Measurements from ENCODE around the gene ASPHD1. TPM values are rescaled to one million over a fixed set of nuclear protein-coding genes. Genes with fewer than 3 reads are reported as not detected.

The ASPHD1 gene
- total RNA-seq, 1 experiment from 2014 or later: 5.7 TPM

- intact Hi-C loops (cut with micrococcal nuclease): no loop called here
- Mint-ChIP-seq H3K36me3 (ENCODE audit: insufficient read depth, unreplicated experiment) (no peaks in the 10 kb centered on the region), H3K9me3 (ENCODE audit: unreplicated experiment) (no peaks in the 10 kb centered on the region), H3K4me1 (ENCODE audit: insufficient read depth, unreplicated experiment) (no peaks in the 10 kb centered on the region), H3K4me3 (ENCODE audit: unreplicated experiment) (no peak overlapping the region), H3K27me3 (ENCODE audit: insufficient read depth, unreplicated experiment) (no peaks in the 10 kb centered on the region), H3K27ac (ENCODE audit: low read depth, unreplicated experiment) (no peak overlapping the region)
- ChIA-PET POLR2A (interaction anchor here (0.8 to 1.0 kb wide), 3 partner anchors 7 to 14 kb away, joined by 3 to 4 read pairs (median 3); no protein-coding TSS in a partner anchor), CTCF (interaction anchor here (1.0 kb wide), 1 partner anchor 10 kb away, joined by 5 read pairs; the partner anchor contains the start of gene TMEM219)
- no peak for DNase-seq (ENCODE audit: unreplicated experiment)
- no peak for TF ChIP-seq CTCF (IDR thresholded peaks at IDR 0.05; ENCODE audit: unreplicated experiment)
- no TSS peak for BruUV-seq (replicated peaks)
Measured at GRCh38 chr16:29951625-29952365, 51.5 kb downstream of the ASPHD1 start.

Other genes with a start within 250 kb of the ASPHD1 start
- gene SPN, start 237.2 kb upstream of the ASPHD1 start, total RNA-seq (2022): not detected in 2 replicates
- not detected in 2 replicates for gene QPRT, start 221.3 kb upstream of the ASPHD1 start, total RNA-seq (2022)
- not detected in 2 replicates for gene C16orf54, start 154.5 kb upstream of the ASPHD1 start, total RNA-seq (2022)
- gene ZG16, start 122.2 kb upstream of the ASPHD1 start, total RNA-seq (2022): not detected in 2 replicates
- gene KIF22, start 109.7 kb upstream of the ASPHD1 start, total RNA-seq (2022): 36.3 and 53.8 TPM in 2 replicates
- 185 and 194 TPM in 2 replicates for gene MAZ, start 94.0 kb upstream of the ASPHD1 start, total RNA-seq (2022)
- 0.42 and 0.96 TPM in 2 replicates for gene PRRT2, start 88.3 kb upstream of the ASPHD1 start, total RNA-seq (2022)
- 21.3 and 25.0 TPM in 2 replicates for gene PAGR1, start 84.3 kb upstream of the ASPHD1 start, total RNA-seq (2022)
- 56.5 and 71.9 TPM in 2 replicates for gene MVP, start 80.0 kb upstream of the ASPHD1 start, total RNA-seq (2022)
- 41.3 and 42.7 TPM in 2 replicates for gene CDIPT, start 37.3 kb upstream of the ASPHD1 start, total RNA-seq (2022)
- gene SEZ6L2, start 938 bp upstream of the ASPHD1 start, total RNA-seq (2022): 1.9 and 3.2 TPM in 2 replicates
- gene KCTD13, start 25.7 kb downstream of the ASPHD1 start, total RNA-seq (2022): 35.5 and 38.9 TPM in 2 replicates
- gene TMEM219, start 61.6 kb downstream of the ASPHD1 start, total RNA-seq (2022): 62.1 and 68.1 TPM in 2 replicates
- gene TAOK2, start 73.4 kb downstream of the ASPHD1 start, total RNA-seq (2022): 29.3 and 33.1 TPM in 2 replicates
- gene HIRIP3, start 95.1 kb downstream of the ASPHD1 start, total RNA-seq (2022): 12.9 and 20.7 TPM in 2 replicates
- 82.0 and 90.1 TPM in 2 replicates for gene INO80E, start 95.8 kb downstream of the ASPHD1 start, total RNA-seq (2022)
- 1.2 TPM in 2 replicates for gene DOC2A, start 110.5 kb downstream of the ASPHD1 start, total RNA-seq (2022)
- not detected in 2 replicates for gene C16orf92, start 122.7 kb downstream of the ASPHD1 start, total RNA-seq (2022)
- gene TLCD3B, start 130.8 kb downstream of the ASPHD1 start, total RNA-seq (2022): 0.21 and 0.27 TPM in 2 replicates
- 1,141 and 1,165 TPM in 2 replicates for gene ALDOA, start 165.3 kb downstream of the ASPHD1 start, total RNA-seq (2022)
- 93.2 and 99.7 TPM in 2 replicates for gene PPP4C, start 175.5 kb downstream of the ASPHD1 start, total RNA-seq (2022)
- 0.16 and 0.47 TPM in 2 replicates for gene TBX6, start 191.4 kb downstream of the ASPHD1 start, total RNA-seq (2022)
- 8.8 and 9.2 TPM in 2 replicates for gene YPEL3, start 195.7 kb downstream of the ASPHD1 start, total RNA-seq (2022)
- gene GDPD3, start 213.0 kb downstream of the ASPHD1 start, total RNA-seq (2022): 0.49 and 1.5 TPM in 2 replicates
- gene MAPK3, start 222.7 kb downstream of the ASPHD1 start, total RNA-seq (2022): 11.7 and 15.0 TPM in 2 replicates